Thoracic aorta (tissue), 2 donors: ENCODE measurements around the gene TBL1XR1. TPM values are rescaled to one million over a fixed set of nuclear protein-coding genes. Genes with fewer than 3 reads are reported as not detected.
"Not testable (repeated sequence)": the region's sequence is repeated elsewhere in the genome, so short reads cannot be mapped to it uniquely, and the experiment has no call there.

Source experiments
- ATAC-seq: fragments of 150-250 bp; one replicate; pipeline ENCODE4 v1.8.0; 2017; ENCODE audit warnings: low read depth; ENCODE audit not compliant: insufficient number of reproducible peaks, low FRiP score
- DNase-seq: peaks from one replicate; pipeline ENCODE4 v3.0.0-alpha.2; 2020; ENCODE audit warnings: low spot score
- H3K27ac ChIP-seq, 2 donors: fragments of 200-600 bp; sonication (generic); 1 replicate in 1 of 2; 2 replicates in 1 of 2; pipeline ENCODE4 v1.5.1; 2016; ENCODE audit warnings: mild to moderate bottlenecking in 2 of 2, moderate library complexity in 2 of 2
- H3K27me3 ChIP-seq: fragments of 200-600 bp; sonication (generic); replicated peaks from 2 replicates; pipeline ENCODE4 v1.6.0; 2016; ENCODE audit warnings: mild to moderate bottlenecking; ENCODE audit not compliant: insufficient read depth
- H3K36me3 ChIP-seq: fragments of 200-600 bp; sonication (generic); one replicate; pipeline ENCODE4 v1.5.1; 2016
- H3K4me1 ChIP-seq, 2 donors: fragments of 200-600 bp; sonication (generic); 1 replicate in 1 of 2; 2 replicates in 1 of 2; pipeline versions ENCODE4 v1.5.1 to v1.6.0; 2016; ENCODE audit warnings: low read depth in 2 of 2, mild to moderate bottlenecking in 1 of 2; ENCODE audit not compliant: control insufficient read depth in 1 of 2
- H3K4me3 ChIP-seq: fragments of 200-600 bp; sonication (generic); 2 replicates; pipeline ENCODE4 v1.5.1; 2016; ENCODE audit warnings: mild to moderate bottlenecking
- H3K9me3 ChIP-seq: fragments of 200-600 bp; sonication (generic); 2 replicates; pipeline ENCODE4 v1.5.1; 2016
- CTCF ChIP-seq: fragments of 200-600 bp; sonication (generic); IDR thresholded peaks from one replicate; pipeline ENCODE4 v1.5.1; 2019; ENCODE audit warnings: antibody characterized with exemption
- total RNA-seq, 2 donors: library from RNA; depleted of rRNA; stranded (reverse); fragments of >200 nt; gene quantifications; one replicate each; pipeline versions ENCODE4 v1.1.0 to v1.2.3, GENCODE V29; 2016

Gene TBL1XR1
- total RNA-seq, 2 donors from 2014 or later: 67.0 to 109 TPM

GRCh38 chr3:177186306-177186705 lies 11.0 kb downstream of the TBL1XR1 start:
- Histone ChIP-seq H3K27ac (no peak overlapping the region), H3K9me3 (no peaks in the 10 kb centered on the region), H3K27me3 (no peaks in the 10 kb centered on the region), H3K36me3 (no peaks in the 10 kb centered on the region), H3K4me3 (no peak overlapping the region), H3K4me1 (peaks cover 26 to 76% of the 10 kb centered on the region in 2 donors)
- TF ChIP-seq CTCF: no peak
- ATAC-seq (no peak), DNase-seq (no peak)

- Histone ChIP-seq H3K9me3 (no peaks in the 10 kb centered on the region), H3K4me1 (peaks cover 30 to 64% of the 10 kb centered on the region in 2 donors), H3K36me3 (no peaks in the 10 kb centered on the region), H3K27me3 (no peaks in the 10 kb centered on the region), H3K4me3 (no peak overlapping the region), H3K27ac (no peak overlapping the region)
- DNase-seq (no peak), ATAC-seq (no peak)
- TF ChIP-seq CTCF: no peak
These were observed 12.2 kb downstream of the TBL1XR1 start for GRCh38 chr3:177185035-177185574.

- not testable (repeated sequence) for H3K36me3 ChIP-seq, ATAC-seq, DNase-seq, H3K9me3 ChIP-seq, H3K27me3 ChIP-seq, H3K4me3 ChIP-seq, H3K27ac ChIP-seq
- H3K4me1 ChIP-seq: peaks cover 30 to 67% of the 10 kb centered on the region in 2 donors
These were observed 12.7 kb downstream of the TBL1XR1 start for GRCh38 chr3:177184602-177185001.

- Histone ChIP-seq H3K4me1 (peaks cover 40 to 70% of the 10 kb centered on the region in 2 donors), H3K36me3 (no peaks in the 10 kb centered on the region), H3K9me3 (no peaks in the 10 kb centered on the region), H3K4me3 (no peak overlapping the region), H3K27me3 (no peaks in the 10 kb centered on the region), H3K27ac (no peak overlapping the region)
- TF ChIP-seq CTCF: no peak
- DNase-seq (no peak), ATAC-seq (no peak)
These were observed 14.9 kb downstream of the TBL1XR1 start for GRCh38 chr3:177182352-177182751.

- no peak for TF ChIP-seq CTCF
- Histone ChIP-seq H3K9me3 (no peaks in the 10 kb centered on the region), H3K36me3 (no peaks in the 10 kb centered on the region), H3K4me1 (peaks cover 39 to 61% of the 10 kb centered on the region in 2 donors), H3K27me3 (no peaks in the 10 kb centered on the region), H3K4me3 (no peak overlapping the region), H3K27ac (no peak overlapping the region)
- DNase-seq (no peak), ATAC-seq (no peak)
These were observed 15.9 kb downstream of the TBL1XR1 start for GRCh38 chr3:177181418-177181817.

GRCh38 chr3:177180506-177180905 lies 16.8 kb downstream of the TBL1XR1 start:
- no peaks in the 10 kb centered on the region for H3K9me3 ChIP-seq
- H3K27me3 ChIP-seq: no peaks in the 10 kb centered on the region
- no peaks in the 10 kb centered on the region for H3K36me3 ChIP-seq
- no peak for TF ChIP-seq CTCF
- H3K4me1 ChIP-seq: peaks cover 32 to 53% of the 10 kb centered on the region in 2 donors
- H3K4me3 ChIP-seq: no peak overlapping the region
- no peak overlapping the region for H3K27ac ChIP-seq
- no peak for ATAC-seq
- no peak for DNase-seq
